B cell (primary cell): Measurements from ENCODE around the gene COL19A1. TPM values are rescaled to one million over a fixed set of nuclear protein-coding genes. Genes with fewer than 3 reads are reported as not detected.

Experiments used
- ATAC-seq: fragments of 200-7000 bp; cut with Tn5 transposase; one replicate; pipeline ENCODE4 v1.10.0; 2021; ENCODE audit warnings: low read depth, mild to moderate bottlenecking, moderate number of reproducible peaks, moderate library complexity
- CTCF ChIA-PET: fragments of 350-600 bp; sonication (Branson Sonifier 250); formaldehyde crosslinking; loops from one replicate; lab custom pipeline; 2021; ENCODE audit warnings: antibody characterized with exemption, inconsistent platforms; lab: Charles Lee
- POLR2A ChIA-PET: fragments of 350-600 bp; sonication (Branson Sonifier 250); formaldehyde crosslinking; loops from one replicate; lab custom pipeline; 2021; ENCODE audit warnings: antibody characterized with exemption; lab: Charles Lee
- DNase-seq: peaks from one replicate; pipeline ENCODE4 v3.0.0; 2013
- H2AFZ ChIP-seq: 2 replicates; pipeline ENCODE4 v1.6.1; 2012; ENCODE audit warnings: mild to moderate bottlenecking, low read depth, low read length; ENCODE audit not compliant: insufficient read depth, poor library complexity, severe bottlenecking
- H3K27ac ChIP-seq, 2 donors: 1 replicate in 1 of 2; 2 replicates in 1 of 2; pipeline ENCODE4 v1.5.1; 2012 to 2013; ENCODE audit warnings: low read length in 2 of 2, mild to moderate bottlenecking in 2 of 2, moderate library complexity in 1 of 2
- H3K27me3 ChIP-seq, 4 experiments: fragments of 200-600 bp in 1 of 4; sonication (generic) in 1 of 4; replicated peaks in 1 of 4; 1 replicate in 2 of 4; 2 replicates in 2 of 4; pipeline versions ENCODE4 v1.6.1 to v1.7.0; 2013 to 2016; ENCODE audit warnings: low read length in 3 of 4, mild to moderate bottlenecking in 2 of 4, mixed read lengths in 1 of 4, moderate library complexity in 1 of 4; ENCODE audit not compliant: insufficient read depth in 4 of 4, control insufficient read depth in 3 of 4; ENCODE audit errors: control extremely low read depth in 1 of 4
- H3K36me3 ChIP-seq, 2 experiments: replicated peaks in 1 of 2; 1 replicate in 1 of 2; 2 replicates in 1 of 2; pipeline versions ENCODE4 v1.6.1 to v1.7.1; 2013; ENCODE audit warnings: low read length in 1 of 2; ENCODE audit not compliant: insufficient read depth in 2 of 2, control insufficient read depth in 1 of 2; ENCODE audit errors: control extremely low read depth in 1 of 2, extremely low read depth in 1 of 2
- H3K4me1 ChIP-seq, 2 donors: fragments of 200-600 bp in 1 of 2; sonication (generic) in 1 of 2; 1 replicate in 1 of 2; 2 replicates in 1 of 2; pipeline versions ENCODE4 v1.5.1 to v1.6.1; 2013 to 2017; ENCODE audit warnings: low read length in 2 of 2; ENCODE audit not compliant: control insufficient read depth in 2 of 2, insufficient read depth in 2 of 2
- H3K4me2 ChIP-seq: replicated peaks from 2 replicates; pipeline ENCODE3; 2012; ENCODE audit warnings: mild to moderate bottlenecking, low read depth, low read length; ENCODE audit not compliant: poor library complexity, severe bottlenecking
- H3K4me3 ChIP-seq, 5 experiments: fragments of 200-600 bp in 1 of 5; sonication (generic) in 1 of 5; 1 replicate in 3 of 5; 2 replicates in 2 of 5; pipeline versions ENCODE4 v1.5.1 to v1.7.0; 2011 to 2016; ENCODE audit warnings: low read length in 4 of 5, mild to moderate bottlenecking in 4 of 5, low read depth in 2 of 5, control low read depth in 1 of 5, moderate library complexity in 1 of 5; ENCODE audit not compliant: insufficient read depth in 1 of 5; ENCODE audit errors: control extremely low read depth in 1 of 5, extremely low read depth in 1 of 5
- H3K79me2 ChIP-seq: fragments of 200-600 bp; sonication (generic); one replicate; pipeline ENCODE4 v1.6.0; 2016; ENCODE audit warnings: low read length; ENCODE audit not compliant: control insufficient read depth, insufficient read depth
- H3K9ac ChIP-seq: fragments of 200-600 bp; sonication (generic); 2 replicates; pipeline ENCODE4 v1.6.1; 2017; ENCODE audit warnings: mild to moderate bottlenecking, low read length, moderate library complexity
- H3K9me3 ChIP-seq, 3 donors: one replicate each; pipeline versions ENCODE4 v1.6.1 to v1.7.1; 2013; ENCODE audit warnings: low read length in 2 of 3; ENCODE audit not compliant: control insufficient read depth in 2 of 3, insufficient read depth in 1 of 3; ENCODE audit errors: control extremely low read depth in 1 of 3
- H4K20me1 ChIP-seq: 2 replicates; pipeline ENCODE4 v1.6.0; 2012; ENCODE audit warnings: mild to moderate bottlenecking, low read length; ENCODE audit not compliant: insufficient read depth, control insufficient read depth, poor library complexity, severe bottlenecking
- H3K27ac Mint-ChIP-seq: one replicate; pipeline ENCODE4 v1.8.0; 2021; ENCODE audit warnings: mixed read lengths
- H3K27me3 Mint-ChIP-seq: one replicate; pipeline ENCODE4 v1.8.0; 2021; ENCODE audit warnings: mixed read lengths
- H3K4me1 Mint-ChIP-seq: one replicate; pipeline ENCODE4 v1.8.0; 2021; ENCODE audit warnings: mixed read lengths
- H3K4me3 Mint-ChIP-seq: one replicate; pipeline ENCODE4 v1.8.0; 2021; ENCODE audit warnings: mixed read lengths
- H3K9me3 Mint-ChIP-seq: one replicate; pipeline ENCODE4 v1.8.0; 2022; ENCODE audit warnings: mixed read lengths; ENCODE audit not compliant: insufficient read depth
- EZH2 ChIP-seq: IDR thresholded peaks from 2 replicates; pipeline ENCODE4 v1.6.1; 2012; ENCODE audit warnings: borderline replicate concordance, low read depth, mild to moderate bottlenecking, moderate library complexity, low read length; ENCODE audit not compliant: insufficient read depth, poor library complexity, severe bottlenecking
- WGBS: methylation state at CpG from one replicate; pipeline ENCODE4 v1.1.5; 2013; ENCODE audit warnings: missing lambda C conversion rate; ENCODE audit not compliant: insufficient coverage; 5-methylcytosine and 5-hydroxymethylcytosine counted together
- intact Hi-C: fragments of 100-400 bp; cut with micrococcal nuclease; formaldehyde crosslinking; loops from one replicate; pipeline ENCODE4 v1.10.0; 2022
- polyA plus RNA-seq: library from polyadenylated mRNA; depleted of rRNA; stranded (reverse); fragments of >200 nt; gene quantifications from 2 replicates; pipeline ENCODE4 v1.2.3, GENCODE V29; 2012
- total RNA-seq, 2 donors: library from RNA; stranded (reverse); fragments of 120-200 nt in 1 of 2; gene quantifications; 1 replicate in 1 of 2; 2 replicates in 1 of 2; pipeline versions ENCODE4 v1.2.3 to v1.2.4, GENCODE V29; 2013 to 2022
- TF ChIP-seq, protein P1 (sequence below): fragments of 200-600 bp; IDR thresholded peaks from one replicate; pipeline ENCODE4 v1.8.0; 2022; ENCODE audit warnings: antibody characterized with exemption, mild to moderate bottlenecking

COL19A1 gene
- total and polyA plus RNA-seq, 2 donors (not counting 1 experiment from before 2014, with no cell fraction given) = 14.6 to 61.4 TPM

DNA sequence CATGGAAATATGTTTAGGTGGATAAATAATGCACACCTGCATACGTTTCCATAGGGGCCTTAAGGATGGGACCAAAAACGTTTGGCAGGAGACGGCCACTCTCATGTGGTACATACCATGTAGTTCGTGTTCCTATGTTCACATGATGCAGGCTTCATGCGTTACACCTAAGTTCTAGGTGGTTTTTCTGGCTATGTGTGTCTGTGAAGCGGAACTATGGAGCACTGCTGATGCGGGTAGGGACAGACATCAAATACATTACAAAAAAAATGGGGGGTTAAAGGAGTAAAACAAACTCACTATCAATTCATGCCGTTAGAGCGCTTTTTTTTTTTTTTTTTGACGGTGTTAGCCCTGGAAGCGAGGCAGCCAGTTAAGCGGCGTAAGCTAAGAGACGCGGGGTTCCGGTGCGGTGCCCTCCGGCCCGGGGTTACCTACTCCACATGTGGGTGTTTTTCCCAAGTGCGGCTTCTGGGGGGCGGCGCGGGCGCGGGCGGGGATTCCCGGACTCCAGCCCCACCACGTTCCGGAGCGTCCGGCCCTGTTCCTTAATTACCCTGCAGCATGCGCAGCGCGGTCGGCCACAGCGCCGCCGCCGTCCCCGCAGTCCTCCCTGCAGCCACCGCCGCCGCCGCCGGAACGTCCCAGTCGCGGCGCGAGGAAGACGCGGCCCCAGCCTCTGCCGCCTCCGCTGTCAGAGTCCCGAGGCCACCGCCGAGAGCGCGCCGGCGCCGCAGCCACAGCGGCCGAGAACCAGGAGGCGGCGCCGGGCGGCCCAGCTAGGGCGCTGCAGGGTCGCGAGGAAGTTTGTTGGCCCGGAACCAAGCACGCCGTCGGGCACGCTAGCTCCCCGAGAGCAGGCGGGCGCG is 648 bp downstream of the COL19A1 start:
- H2AFZ ChIP-seq = peak overlapping the region; percentile 64
- H3K4me1 ChIP-seq = peaks cover 36 to 55% of the 10 kb centered on the region in 2 donors
- Mint-ChIP-seq H3K4me3 (peak overlapping the region; percentile 93), H3K9me3 (no peaks in the 10 kb centered on the region), H3K27ac (peak overlapping the region; percentile 95), H3K4me1 (peaks cover 65% of the 10 kb centered on the region), H3K27me3 (no peaks in the 10 kb centered on the region)
- intact Hi-C loops = loop anchor here (1.0 to 10.0 kb wide), 8 partner anchors 14 to 548 kb away; partner anchors contain the start of gene FAM135A
- H3K27me3 ChIP-seq = no peaks in the 10 kb centered on the region
- H3K4me3 ChIP-seq = peak overlapping the region; percentile 52 to 88 (median 78)
- WGBS = under 1% methylated on average over 75 of the region's 80 CpGs
- H3K27ac ChIP-seq = peak overlapping the region; percentile 91 to 96
- H3K9me3 ChIP-seq = no peaks in the 10 kb centered on the region
- H3K9ac ChIP-seq = peak overlapping the region; percentile 90
- no peaks in the 10 kb centered on the region for H4K20me1 ChIP-seq
- H3K79me2 ChIP-seq = peaks cover 83% of the 10 kb centered on the region
- peak; percentile 92 for DNase-seq
- TF ChIP-seq, protein P1, sequence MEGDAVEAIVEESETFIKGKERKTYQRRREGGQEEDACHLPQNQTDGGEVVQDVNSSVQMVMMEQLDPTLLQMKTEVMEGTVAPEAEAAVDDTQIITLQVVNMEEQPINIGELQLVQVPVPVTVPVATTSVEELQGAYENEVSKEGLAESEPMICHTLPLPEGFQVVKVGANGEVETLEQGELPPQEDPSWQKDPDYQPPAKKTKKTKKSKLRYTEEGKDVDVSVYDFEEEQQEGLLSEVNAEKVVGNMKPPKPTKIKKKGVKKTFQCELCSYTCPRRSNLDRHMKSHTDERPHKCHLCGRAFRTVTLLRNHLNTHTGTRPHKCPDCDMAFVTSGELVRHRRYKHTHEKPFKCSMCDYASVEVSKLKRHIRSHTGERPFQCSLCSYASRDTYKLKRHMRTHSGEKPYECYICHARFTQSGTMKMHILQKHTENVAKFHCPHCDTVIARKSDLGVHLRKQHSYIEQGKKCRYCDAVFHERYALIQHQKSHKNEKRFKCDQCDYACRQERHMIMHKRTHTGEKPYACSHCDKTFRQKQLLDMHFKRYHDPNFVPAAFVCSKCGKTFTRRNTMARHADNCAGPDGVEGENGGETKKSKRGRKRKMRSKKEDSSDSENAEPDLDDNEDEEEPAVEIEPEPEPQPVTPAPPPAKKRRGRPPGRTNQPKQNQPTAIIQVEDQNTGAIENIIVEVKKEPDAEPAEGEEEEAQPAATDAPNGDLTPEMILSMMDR = peak; percentile 65
- no peak for TF ChIP-seq EZH2
- CTCF ChIA-PET = interaction anchor here (0.5 to 4.2 kb wide), 33 partner anchors 12 to 243 kb away, joined by 3 to 66 read pairs (median 4); partner anchors contain the start of gene LMBRD1
- peak overlapping the region; percentile 77 for H3K4me2 ChIP-seq
- no peaks in the 10 kb centered on the region for H3K36me3 ChIP-seq
- POLR2A ChIA-PET = interaction anchor here (0.8 to 5.5 kb wide), 8 partner anchors 10 to 72 kb away, joined by 3 to 38 read pairs (median 6); partner anchors contain the start of gene LMBRD1
- ATAC-seq = peak; percentile 78
